ENCODE measurements around the gene CNOT1.

CNOT1 gene

DNA sequence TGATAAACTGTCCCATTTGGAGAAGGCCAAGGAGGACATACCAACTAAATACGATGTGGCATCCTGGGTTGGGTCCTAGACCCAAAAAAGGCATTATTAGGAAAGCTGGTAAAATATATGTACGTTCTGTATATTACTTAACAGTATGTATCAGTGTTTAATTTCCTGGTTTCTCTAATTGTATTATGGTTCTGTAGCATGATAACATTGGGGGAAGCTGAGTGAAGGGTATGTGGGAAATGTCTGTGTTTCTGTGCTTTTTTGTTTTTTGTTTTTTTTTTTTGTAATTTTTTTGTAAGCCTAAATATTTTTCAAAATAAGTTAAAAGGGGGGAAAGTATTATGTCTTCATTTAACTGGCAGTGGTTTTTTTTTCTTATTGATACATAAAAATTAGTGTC lies 151.2 kb downstream of the CNOT1 start:
- TF ChIP-seq SPI1 (IDR thresholded peaks at IDR 0.05; ENCODE audit: borderline replicate concordance, low read depth), result no peak
- TF ChIP-seq, protein P1, sequence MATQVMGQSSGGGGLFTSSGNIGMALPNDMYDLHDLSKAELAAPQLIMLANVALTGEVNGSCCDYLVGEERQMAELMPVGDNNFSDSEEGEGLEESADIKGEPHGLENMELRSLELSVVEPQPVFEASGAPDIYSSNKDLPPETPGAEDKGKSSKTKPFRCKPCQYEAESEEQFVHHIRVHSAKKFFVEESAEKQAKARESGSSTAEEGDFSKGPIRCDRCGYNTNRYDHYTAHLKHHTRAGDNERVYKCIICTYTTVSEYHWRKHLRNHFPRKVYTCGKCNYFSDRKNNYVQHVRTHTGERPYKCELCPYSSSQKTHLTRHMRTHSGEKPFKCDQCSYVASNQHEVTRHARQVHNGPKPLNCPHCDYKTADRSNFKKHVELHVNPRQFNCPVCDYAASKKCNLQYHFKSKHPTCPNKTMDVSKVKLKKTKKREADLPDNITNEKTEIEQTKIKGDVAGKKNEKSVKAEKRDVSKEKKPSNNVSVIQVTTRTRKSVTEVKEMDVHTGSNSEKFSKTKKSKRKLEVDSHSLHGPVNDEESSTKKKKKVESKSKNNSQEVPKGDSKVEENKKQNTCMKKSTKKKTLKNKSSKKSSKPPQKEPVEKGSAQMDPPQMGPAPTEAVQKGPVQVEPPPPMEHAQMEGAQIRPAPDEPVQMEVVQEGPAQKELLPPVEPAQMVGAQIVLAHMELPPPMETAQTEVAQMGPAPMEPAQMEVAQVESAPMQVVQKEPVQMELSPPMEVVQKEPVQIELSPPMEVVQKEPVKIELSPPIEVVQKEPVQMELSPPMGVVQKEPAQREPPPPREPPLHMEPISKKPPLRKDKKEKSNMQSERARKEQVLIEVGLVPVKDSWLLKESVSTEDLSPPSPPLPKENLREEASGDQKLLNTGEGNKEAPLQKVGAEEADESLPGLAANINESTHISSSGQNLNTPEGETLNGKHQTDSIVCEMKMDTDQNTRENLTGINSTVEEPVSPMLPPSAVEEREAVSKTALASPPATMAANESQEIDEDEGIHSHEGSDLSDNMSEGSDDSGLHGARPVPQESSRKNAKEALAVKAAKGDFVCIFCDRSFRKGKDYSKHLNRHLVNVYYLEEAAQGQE (IDR thresholded peaks at IDR 0.05; ENCODE audit: insufficient replicate concordance, low read depth), result no peak
- TF ChIP-seq CTCF (IDR thresholded peaks at IDR 0.05; ENCODE audit: insufficient read depth, low read length), result no peak
- no peak for TF ChIP-seq POLR2AphosphoS5 (IDR thresholded peaks at IDR 0.05; ENCODE audit: low read depth)
- no peak for TF ChIP-seq GABPA (IDR thresholded peaks at IDR 0.05; ENCODE audit: low read depth)
- Histone ChIP-seq H3K4me3 (replicated peaks; ENCODE audit: insufficient read depth, low read length) (no peak overlapping the region), H3K27me3 (ENCODE audit: insufficient read depth, poor library complexity, severe bottlenecking) (no peaks in the 10 kb centered on the region), H3K27ac (replicated peaks) (no peak overlapping the region)
- no peak for DNase-seq (ENCODE audit: low read depth in 1 of 2, low spot score in 1 of 2)

DNA sequence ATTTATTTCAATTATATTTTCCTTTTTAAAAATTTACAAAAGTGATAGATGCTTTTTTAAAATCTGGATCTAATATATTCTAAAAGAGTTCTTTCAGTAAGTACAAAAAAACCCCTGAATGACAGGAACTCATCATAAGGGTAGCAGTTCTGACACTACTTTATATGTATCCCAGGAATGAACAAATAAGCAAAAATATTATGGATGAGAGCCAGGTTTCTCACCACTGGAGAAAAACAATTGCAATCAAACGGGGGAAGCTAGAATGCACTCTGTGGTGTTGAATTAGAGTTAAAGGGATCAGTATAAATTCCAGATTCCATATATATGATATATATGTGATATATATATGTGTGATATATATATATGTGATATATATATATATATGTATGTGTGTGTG lies 152.8 kb downstream of the CNOT1 start:
- TF ChIP-seq SPI1 (IDR thresholded peaks at IDR 0.05; ENCODE audit: borderline replicate concordance, low read depth), result no peak
- no peak for TF ChIP-seq GABPA (IDR thresholded peaks at IDR 0.05; ENCODE audit: low read depth)
- TF ChIP-seq POLR2AphosphoS5 (IDR thresholded peaks at IDR 0.05; ENCODE audit: low read depth), result no peak
- TF ChIP-seq, protein P1 (IDR thresholded peaks at IDR 0.05; ENCODE audit: insufficient replicate concordance, low read depth), result no peak
- no peak for TF ChIP-seq CTCF (IDR thresholded peaks at IDR 0.05; ENCODE audit: insufficient read depth, low read length)
- Histone ChIP-seq H3K4me3 (replicated peaks; ENCODE audit: insufficient read depth, low read length) (no peak overlapping the region), H3K27ac (replicated peaks) (no peak overlapping the region), H3K27me3 (ENCODE audit: insufficient read depth, poor library complexity, severe bottlenecking) (no peaks in the 10 kb centered on the region)
- DNase-seq (ENCODE audit: low read depth in 1 of 2, low spot score in 1 of 2), result no peak

DNA sequence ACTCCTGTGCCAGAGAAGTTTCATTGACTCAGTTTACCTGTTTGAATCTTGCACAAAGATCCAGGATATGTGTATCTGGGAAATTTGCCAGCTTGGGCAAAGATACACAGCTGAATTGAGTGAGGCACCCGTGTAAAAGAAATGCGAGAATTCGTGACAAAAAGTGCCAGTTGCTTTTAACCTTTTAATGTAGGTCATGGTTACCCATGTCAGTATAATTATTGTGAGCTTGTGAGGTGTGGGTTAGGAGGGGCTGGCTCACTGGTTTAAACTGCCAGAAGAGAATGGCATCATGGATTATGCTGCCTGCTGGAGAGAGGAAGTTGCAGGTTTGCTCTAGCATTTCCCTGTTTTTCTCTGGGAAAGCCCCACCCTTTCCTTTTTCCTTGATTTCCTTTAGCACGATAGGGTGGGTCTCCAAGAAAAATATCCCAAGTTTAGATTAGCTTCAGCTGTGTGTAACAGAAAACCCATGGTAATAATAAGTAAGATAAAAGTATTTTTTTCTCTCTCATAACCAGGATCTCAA lies 154.5 kb downstream of the CNOT1 start:
- DNase-seq (ENCODE audit: low read depth in 1 of 2, low spot score in 1 of 2), result no peak
- Histone ChIP-seq H3K27ac (replicated peaks) (no peak overlapping the region), H3K4me3 (replicated peaks; ENCODE audit: insufficient read depth, low read length) (no peak overlapping the region), H3K27me3 (ENCODE audit: insufficient read depth, poor library complexity, severe bottlenecking) (peaks cover 3% of the 10 kb centered on the region)
- TF ChIP-seq POLR2AphosphoS5 (IDR thresholded peaks at IDR 0.05; ENCODE audit: low read depth), result no peak
- no peak for TF ChIP-seq SPI1 (IDR thresholded peaks at IDR 0.05; ENCODE audit: borderline replicate concordance, low read depth)
- TF ChIP-seq CTCF (IDR thresholded peaks at IDR 0.05; ENCODE audit: insufficient read depth, low read length), result no peak
- no peak for TF ChIP-seq GABPA (IDR thresholded peaks at IDR 0.05; ENCODE audit: low read depth)
- TF ChIP-seq, protein P1 (IDR thresholded peaks at IDR 0.05; ENCODE audit: insufficient replicate concordance, low read depth), result no peak
